GM12878 (cell line): ENCODE data around the gene TRPT1. TPM values are rescaled to one million over a fixed set of nuclear protein-coding genes. Genes with fewer than 3 reads are reported as not detected.

Experiments
- ATAC-seq: fragments of 200-7000 bp; cut with Tn5 transposase; 3 replicates; pipeline ENCODE4 v1.9.1; 2020; ENCODE audit warnings: mild to moderate bottlenecking, moderate library complexity
- BruUV-seq: library from RNA; stranded (reverse); fragments of 400-500 nt; replicated peaks from 2 replicates; lab custom pipeline; 2021; lab: Mats Ljungman, UMichigan
- CTCF ChIA-PET: fragments of 300-600 bp; sonication (Branson Sonifier 250); formaldehyde crosslinking; extraction: SDS; loops from one replicate; lab custom pipeline; 2021; ENCODE audit warnings: inconsistent platforms; lab: Yijun Ruan, JAX
- POLR2A ChIA-PET: fragments of 350-600 bp; formaldehyde crosslinking; extraction: SDS; loops from one replicate; lab custom pipeline; 2021; ENCODE audit warnings: inconsistent platforms; lab: Charles Lee
- RAD21 ChIA-PET: fragments of 300-600 bp; sonication (Branson Sonifier 250); formaldehyde crosslinking; loops from one replicate; lab custom pipeline; 2023; ENCODE audit warnings: antibody characterized with exemption; ENCODE audit not compliant: unreplicated experiment; lab: Charles Lee
- SMC1A ChIA-PET: fragments of 300-600 bp; sonication (Branson Sonifier 250); formaldehyde crosslinking; loops from one replicate; lab custom pipeline; 2023; ENCODE audit not compliant: unreplicated experiment, uncharacterized antibody; lab: Charles Lee
- DNase-seq: peaks from one replicate; pipeline ENCODE4 v3.0.0-alpha.2; 2011; ENCODE audit warnings: low read depth, low spot score
- FAIRE-seq: peaks from 3 replicates; lab custom pipeline; 2011; peaks lifted over from hg19 to GRCh38; lab: Jason Lieb, UNC
- H2AFZ ChIP-seq: 2 replicates; pipeline ENCODE4 v1.6.0; 2011; ENCODE audit warnings: low read depth, low read length, control low read depth; ENCODE audit not compliant: control insufficient read depth
- H3K27ac ChIP-seq: 2 replicates; pipeline ENCODE4 v1.5.1; 2011; ENCODE audit warnings: control low read depth; ENCODE audit not compliant: control insufficient read depth, insufficient read depth
- H3K27me3 ChIP-seq, 2 experiments: replicated peaks in 1 of 2; 2 replicates each; pipeline versions ENCODE4 v1.6.0 to v1.6.1; 2011; ENCODE audit warnings: low read length in 1 of 2; ENCODE audit not compliant: control insufficient read depth in 2 of 2, insufficient read depth in 2 of 2
- H3K36me3 ChIP-seq, 2 experiments: 2 replicates each; pipeline ENCODE4 v1.5.1; 2011; ENCODE audit warnings: low read length in 1 of 2; ENCODE audit not compliant: control insufficient read depth in 2 of 2, insufficient read depth in 2 of 2
- H3K4me1 ChIP-seq: 2 replicates; pipeline ENCODE4 v1.6.1; 2011; ENCODE audit warnings: mild to moderate bottlenecking, low read length, moderate library complexity, mixed read lengths; ENCODE audit not compliant: control insufficient read depth, insufficient read depth
- H3K4me2 ChIP-seq: 2 replicates; pipeline ENCODE4 v1.6.0; 2011; ENCODE audit warnings: control low read depth; ENCODE audit not compliant: control insufficient read depth, insufficient read depth
- H3K4me3 ChIP-seq: fragments of 200-600 bp; sonication (generic); 2 replicates; pipeline ENCODE4 v1.5.1; 2016
- H3K79me2 ChIP-seq: 2 replicates; pipeline ENCODE4 v1.6.0; 2011; ENCODE audit warnings: low read length; ENCODE audit not compliant: control insufficient read depth, insufficient read depth
- H3K9ac ChIP-seq: 2 replicates; pipeline ENCODE4 v1.8.0; 2011; ENCODE audit warnings: low read length, control low read depth, mixed read lengths; ENCODE audit not compliant: control insufficient read depth, insufficient read depth
- H3K9me3 ChIP-seq: replicated peaks from 3 replicates; pipeline ENCODE4 v1.5.1; 2011; ENCODE audit warnings: mild to moderate bottlenecking, low read length; ENCODE audit not compliant: control insufficient read depth, insufficient read depth
- H4K20me1 ChIP-seq: 2 replicates; pipeline ENCODE4 v1.6.0; 2011; ENCODE audit not compliant: control insufficient read depth, insufficient read depth
- BACH1 ChIP-seq: fragments of 450-650 bp; IDR thresholded peaks from 2 replicates; pipeline ENCODE4 v1.6.1; 2017; ENCODE audit warnings: mild to moderate bottlenecking, borderline replicate concordance
- CHD2 ChIP-seq: IDR thresholded peaks from 2 replicates; pipeline ENCODE4 v1.6.1; 2011; ENCODE audit warnings: low read depth, low read length, improper control_type of control experiment, borderline replicate concordance
- GATAD2B ChIP-seq: fragments of 450-650 bp; conservative IDR thresholded peaks from 2 replicates; pipeline ENCODE4 v1.6.1; 2017; ENCODE audit warnings: low read depth, mild to moderate bottlenecking, moderate library complexity
- HDGF ChIP-seq: fragments of 450-650 bp; IDR thresholded peaks from 2 replicates; pipeline ENCODE4 v1.6.1; 2016; ENCODE audit warnings: antibody characterized with exemption
- IKZF1 ChIP-seq: fragments of 450-650 bp; conservative IDR thresholded peaks from 2 replicates; pipeline ENCODE4 v1.6.1; 2017; ENCODE audit warnings: antibody characterized with exemption, mild to moderate bottlenecking
- LARP7 ChIP-seq: fragments of 450-650 bp; IDR thresholded peaks from 2 replicates; pipeline ENCODE4 v1.6.1; 2017; ENCODE audit warnings: mild to moderate bottlenecking
- MEF2A ChIP-seq: IDR thresholded peaks from 2 replicates; pipeline ENCODE4 v1.6.1; 2011; ENCODE audit warnings: low read depth, mild to moderate bottlenecking, low read length, moderate library complexity; ENCODE audit not compliant: insufficient read depth
- MTA2 ChIP-seq: fragments of 450-650 bp; IDR thresholded peaks from 2 replicates; pipeline ENCODE4 v1.6.1; 2016; ENCODE audit warnings: low read depth, mild to moderate bottlenecking, moderate library complexity
- NBN ChIP-seq: fragments of 450-650 bp; IDR thresholded peaks from 2 replicates; pipeline ENCODE4 v1.6.1; 2016
- NFIC ChIP-seq: IDR thresholded peaks from 2 replicates; pipeline ENCODE4 v1.6.1; 2012; ENCODE audit warnings: low read depth, mild to moderate bottlenecking, inconsistent platforms, low read length, moderate library complexity
- NR2F1 ChIP-seq: fragments of 450-650 bp; conservative IDR thresholded peaks from 2 replicates; pipeline ENCODE4 v1.6.1; 2017; ENCODE audit warnings: mild to moderate bottlenecking
- POLR2AphosphoS5 ChIP-seq: IDR thresholded peaks from 2 replicates; pipeline ENCODE4 v1.6.1; 2011; ENCODE audit warnings: mild to moderate bottlenecking, low read length, inconsistent platforms
- SUPT20H ChIP-seq: IDR thresholded peaks from 2 replicates; pipeline ENCODE4 v1.6.1; 2011; ENCODE audit warnings: low read depth, mild to moderate bottlenecking, low read length, moderate library complexity, borderline replicate concordance; ENCODE audit not compliant: control insufficient read depth
- WGBS: methylation state at CpG from one replicate; pipeline ENCODE4 v1.1.6; 2016; ENCODE audit warnings: low lambda C conversion rate; ENCODE audit not compliant: insufficient replicate concordance, insufficient coverage; ENCODE audit errors: missing lambda C conversion rate; 5-methylcytosine and 5-hydroxymethylcytosine counted together
- in situ Hi-C: fragments of 300-500 bp; cut with MboI; formaldehyde crosslinking; loops from 9 replicates; pipeline ENCODE4 v1.14.3; 2018; ENCODE audit warnings: mixed read lengths
- intact Hi-C: fragments of 100-400 bp; cut with micrococcal nuclease; formaldehyde crosslinking; loops from one replicate; pipeline ENCODE4 v1.14.2; 2022; ENCODE audit not compliant: unreplicated experiment
- polyA plus RNA-seq, 11 experiments: library from polyadenylated mRNA; depleted of rRNA in 4 of 11; unstranded in 6 of 11; stranded (reverse) in 5 of 11; fragments of >200 nt; fragmentation: Nextera tagmentation in 4 of 11; fragmentation: Illumina TruSeq in 1 of 11; extraction: Ambion mirVana in 4 of 11; extraction: Trizol in 1 of 11; gene quantifications; 1 replicate in 1 of 11; 2 replicates in 10 of 11; pipeline versions ENCODE4 v1.2.1 to v1.2.3, GENCODE V29; 2011 to 2016; ENCODE audit warnings: inconsistent platforms in 2 of 11, missing spikeins in 2 of 11, low read depth in 1 of 11
- total RNA-seq, 4 experiments: library from RNA; depleted of rRNA in 3 of 4; stranded (reverse); fragments of >200 nt in 3 of 4; fragmentation: Illumina TruSeq in 1 of 4; extraction: Trizol in 1 of 4; gene quantifications; 2 replicates each; pipeline versions ENCODE4 v1.2.1 to v1.2.3, GENCODE V29; 2013 to 2021
- TF ChIP-seq, protein P1 (sequence below): fragments of 450-650 bp; IDR thresholded peaks from 2 replicates; pipeline ENCODE4 v1.6.1; 2016; ENCODE audit warnings: mild to moderate bottlenecking, moderate library complexity, borderline replicate concordance
- TF ChIP-seq, protein P2 (sequence below): fragments of 450-650 bp; formaldehyde crosslinking; IDR thresholded peaks from 2 replicates; pipeline ENCODE4 v1.4.0; 2022; ENCODE audit warnings: mild to moderate bottlenecking, moderate library complexity

The TRPT1 gene
- total and polyA plus RNA-seq, 10 of the 15 experiments (the other 5 are each of a cell fraction or from before 2014, with no cell fraction given): 7.1 to 63.0 (median 31.4) TPM

DNA sequence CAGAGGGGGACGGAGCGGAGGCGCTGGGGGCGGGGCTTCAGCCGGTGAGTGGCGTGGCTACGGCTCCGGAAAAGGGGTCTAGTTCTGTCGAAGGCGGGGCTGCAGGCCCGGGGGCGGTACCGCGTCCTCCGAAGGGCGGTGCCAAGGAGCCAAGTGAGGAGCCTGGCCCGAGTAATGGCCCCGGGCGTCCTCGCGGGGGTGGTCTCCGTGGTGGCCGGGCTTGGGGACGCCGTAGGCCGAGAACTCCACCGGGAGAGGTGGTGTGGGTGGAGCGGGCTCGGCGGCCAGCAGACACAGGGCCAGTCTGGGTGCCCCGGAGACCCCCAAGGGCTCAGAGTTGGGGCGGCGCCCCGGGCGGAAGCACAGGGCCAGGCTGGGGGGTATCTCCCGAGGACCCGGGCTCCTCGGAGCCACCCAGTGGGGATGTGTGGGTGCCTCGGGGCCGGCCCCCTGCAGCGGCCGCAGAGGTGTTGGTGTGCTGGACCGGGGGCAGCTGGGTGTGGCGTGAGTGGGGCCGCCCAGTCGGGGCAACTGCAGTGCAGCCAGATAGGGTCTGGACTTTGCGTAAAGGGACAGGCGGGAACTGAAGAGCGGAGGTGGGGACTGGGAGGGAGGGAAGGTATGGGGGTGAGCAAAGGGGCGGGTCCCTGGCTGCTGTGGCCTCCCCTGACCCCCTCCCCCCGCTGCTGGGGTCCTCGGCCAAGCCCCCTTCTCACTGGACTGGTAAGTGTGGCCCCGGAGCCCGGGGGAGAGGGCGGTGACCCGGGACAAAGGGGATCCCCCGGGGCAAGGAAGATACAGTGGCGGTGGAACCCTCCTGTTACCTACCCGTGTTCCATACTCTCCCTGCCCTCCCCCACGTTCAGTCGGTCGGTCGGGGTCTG lies 15.7 kb upstream of the TRPT1 start:
- intact Hi-C loops: loop anchor here (2.0 kb wide), 2 partner anchors 37 to 63 kb away; partner anchors contain the start of gene ESRRA
- peak; percentile 90 for FAIRE-seq
- TF ChIP-seq IKZF1 (peak; percentile 45), HDGF (peak; percentile 9; the same call in 1 of the 2 replicates), NR2F1 (peak; percentile 44), NBN (0 out of 2 replicates have a peak, but pooled peaks have one; percentile 37), MEF2A (no peak), LARP7 (peak; percentile 90), POLR2AphosphoS5 (peak; percentile 45; the same call in 1 of the 2 replicates), BACH1 (peak; percentile 78), SUPT20H (no peak), MTA2 (no peak), NFIC (no peak), GATAD2B (peak; percentile 91; the same call in 1 of the 2 replicates), CHD2 (no peak)
- TF ChIP-seq, protein P1, sequence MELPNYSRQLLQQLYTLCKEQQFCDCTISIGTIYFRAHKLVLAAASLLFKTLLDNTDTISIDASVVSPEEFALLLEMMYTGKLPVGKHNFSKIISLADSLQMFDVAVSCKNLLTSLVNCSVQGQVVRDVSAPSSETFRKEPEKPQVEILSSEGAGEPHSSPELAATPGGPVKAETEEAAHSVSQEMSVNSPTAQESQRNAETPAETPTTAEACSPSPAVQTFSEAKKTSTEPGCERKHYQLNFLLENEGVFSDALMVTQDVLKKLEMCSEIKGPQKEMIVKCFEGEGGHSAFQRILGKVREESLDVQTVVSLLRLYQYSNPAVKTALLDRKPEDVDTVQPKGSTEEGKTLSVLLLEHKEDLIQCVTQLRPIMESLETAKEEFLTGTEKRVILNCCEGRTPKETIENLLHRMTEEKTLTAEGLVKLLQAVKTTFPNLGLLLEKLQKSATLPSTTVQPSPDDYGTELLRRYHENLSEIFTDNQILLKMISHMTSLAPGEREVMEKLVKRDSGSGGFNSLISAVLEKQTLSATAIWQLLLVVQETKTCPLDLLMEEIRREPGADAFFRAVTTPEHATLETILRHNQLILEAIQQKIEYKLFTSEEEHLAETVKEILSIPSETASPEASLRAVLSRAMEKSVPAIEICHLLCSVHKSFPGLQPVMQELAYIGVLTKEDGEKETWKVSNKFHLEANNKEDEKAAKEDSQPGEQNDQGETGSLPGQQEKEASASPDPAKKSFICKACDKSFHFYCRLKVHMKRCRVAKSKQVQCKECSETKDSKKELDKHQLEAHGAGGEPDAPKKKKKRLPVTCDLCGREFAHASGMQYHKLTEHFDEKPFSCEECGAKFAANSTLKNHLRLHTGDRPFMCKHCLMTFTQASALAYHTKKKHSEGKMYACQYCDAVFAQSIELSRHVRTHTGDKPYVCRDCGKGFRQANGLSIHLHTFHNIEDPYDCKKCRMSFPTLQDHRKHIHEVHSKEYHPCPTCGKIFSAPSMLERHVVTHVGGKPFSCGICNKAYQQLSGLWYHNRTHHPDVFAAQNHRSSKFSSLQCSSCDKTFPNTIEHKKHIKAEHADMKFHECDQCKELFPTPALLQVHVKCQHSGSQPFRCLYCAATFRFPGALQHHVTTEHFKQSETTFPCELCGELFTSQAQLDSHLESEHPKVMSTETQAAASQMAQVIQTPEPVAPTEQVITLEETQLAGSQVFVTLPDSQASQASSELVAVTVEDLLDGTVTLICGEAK: peak; percentile 52; the same call in 1 of the 2 replicates
- TF ChIP-seq, protein P2, sequence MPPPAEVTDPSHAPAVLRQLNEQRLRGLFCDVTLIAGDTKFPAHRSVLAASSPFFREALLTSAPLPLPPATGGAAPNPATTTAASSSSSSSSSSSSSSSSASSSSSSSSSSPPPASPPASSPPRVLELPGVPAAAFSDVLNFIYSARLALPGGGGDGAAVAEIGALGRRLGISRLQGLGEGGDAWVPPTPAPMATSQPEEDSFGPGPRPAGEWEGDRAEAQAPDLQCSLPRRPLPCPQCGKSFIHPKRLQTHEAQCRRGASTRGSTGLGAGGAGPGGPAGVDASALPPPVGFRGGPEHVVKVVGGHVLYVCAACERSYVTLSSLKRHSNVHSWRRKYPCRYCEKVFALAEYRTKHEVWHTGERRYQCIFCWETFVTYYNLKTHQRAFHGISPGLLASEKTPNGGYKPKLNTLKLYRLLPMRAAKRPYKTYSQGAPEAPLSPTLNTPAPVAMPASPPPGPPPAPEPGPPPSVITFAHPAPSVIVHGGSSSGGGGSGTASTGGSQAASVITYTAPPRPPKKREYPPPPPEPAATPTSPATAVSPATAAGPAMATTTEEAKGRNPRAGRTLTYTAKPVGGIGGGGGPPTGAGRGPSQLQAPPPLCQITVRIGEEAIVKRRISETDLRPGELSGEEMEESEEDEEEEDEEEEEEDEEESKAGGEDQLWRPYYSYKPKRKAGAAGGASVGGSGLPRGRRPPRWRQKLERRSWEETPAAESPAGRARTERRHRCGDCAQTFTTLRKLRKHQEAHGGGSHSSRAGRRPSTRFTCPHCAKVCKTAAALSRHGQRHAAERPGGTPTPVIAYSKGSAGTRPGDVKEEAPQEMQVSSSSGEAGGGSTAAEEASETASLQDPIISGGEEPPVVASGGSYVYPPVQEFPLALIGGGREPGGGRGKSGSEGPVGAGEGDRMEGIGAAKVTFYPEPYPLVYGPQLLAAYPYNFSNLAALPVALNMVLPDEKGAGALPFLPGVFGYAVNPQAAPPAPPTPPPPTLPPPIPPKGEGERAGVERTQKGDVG (CRISPR knock-in tag): no peak

More for the DNA sequence above, 15.7 kb upstream of the TRPT1 start:
- TSS peak; percentile 81 for BruUV-seq
- no peaks in the 10 kb centered on the region for H3K9me3 ChIP-seq
- ChIA-PET RAD21 (interaction anchor here (0.7 to 8.6 kb wide), 11 partner anchors 9 to 77 kb away, joined by 3 to 104 read pairs (median 5); partner anchors contain the start of genes CATSPERZ, FERMT3, NUDT22 and PLCB3), POLR2A (interaction anchor here (0.5 to 7.4 kb wide), 24 partner anchors 8 to 1570 kb away, joined by 3 to 82 read pairs (median 4); partner anchors contain the start of genes BAD, CATSPERZ, DNAJC4 and ESRRA), SMC1A (interaction anchor here (0.9 to 5.0 kb wide), 3 partner anchors 15 to 63 kb away, joined by 3 to 40 read pairs (median 6); partner anchors contain the start of genes FERMT3, NUDT22 and TRPT1), CTCF (interaction anchor here (0.6 to 6.2 kb wide), 17 partner anchors 9 to 90 kb away, joined by 3 to 66 read pairs (median 4); partner anchors contain the start of genes BAD, FERMT3, NUDT22 and PLCB3)
- WGBS: under 1% methylated on average over 56 of the region's 63 CpGs
- H3K27ac ChIP-seq: peak overlapping the region; percentile 81
- H3K4me2 ChIP-seq: peak overlapping the region; percentile 88
- DNase-seq (no peak), ATAC-seq (peak; percentile 80)
- peak overlapping the region; percentile 74 for H3K9ac ChIP-seq
- in situ Hi-C loops: loop anchor here (25.0 kb wide), 1 partner anchor 1621 kb away; the partner anchor contains the start of genes CFL1, EFEMP2 and MUS81
- peak overlapping the region; percentile 60; the same call in 1 of the 2 replicates for H2AFZ ChIP-seq
- H3K27me3 ChIP-seq: no peaks in the 10 kb centered on the region
- peaks cover 0 to 15% of the 10 kb centered on the region in 2 experiments; a peak in 2 of 4 replicates for H3K36me3 ChIP-seq
- peaks cover 38% of the 10 kb centered on the region for H3K79me2 ChIP-seq
- H3K4me1 ChIP-seq: peaks cover 37% of the 10 kb centered on the region
- H4K20me1 ChIP-seq: no peaks in the 10 kb centered on the region
- peak overlapping the region; percentile 89 for H3K4me3 ChIP-seq
